Left ventricle myocardium inferior (tissue), 1 donor: Measurements from ENCODE around the gene DLG5. TPM values are rescaled to one million over a fixed set of nuclear protein-coding genes. Genes with fewer than 3 reads are reported as not detected.

Experiments used
- DNase-seq: peaks from one replicate; pipeline ENCODE4 v3.0.0-alpha.2; 2020
- H3K27ac ChIP-seq: fragments of 200-600 bp; replicated peaks from 2 replicates; pipeline ENCODE4 v1.8.0; 2021
- H3K27me3 ChIP-seq: fragments of 200-600 bp; 2 replicates; pipeline ENCODE4 v1.8.0; 2021; ENCODE audit warnings: low read depth
- H3K36me3 ChIP-seq: fragments of 200-600 bp; 2 replicates; pipeline ENCODE4 v1.8.0; 2021
- H3K4me1 ChIP-seq: fragments of 200-600 bp; 2 replicates; pipeline ENCODE4 v1.8.0; 2021
- H3K4me3 ChIP-seq: fragments of 200-600 bp; 2 replicates; pipeline ENCODE4 v1.8.0; 2021; ENCODE audit warnings: mild to moderate bottlenecking, moderate library complexity
- H3K9me3 ChIP-seq: fragments of 200-600 bp; replicated peaks from 2 replicates; pipeline ENCODE4 v1.8.0; 2021
- CTCF ChIP-seq: fragments of 200-600 bp; IDR thresholded peaks from 2 replicates; pipeline ENCODE4 v1.8.0; 2021; ENCODE audit warnings: antibody characterized with exemption, mild to moderate bottlenecking, borderline replicate concordance
- intact Hi-C: fragments of 100-400 bp; cut with micrococcal nuclease; formaldehyde crosslinking; loops from one replicate; pipeline ENCODE4 v1.11.0; 2022
- total RNA-seq: library from RNA; stranded (reverse); fragmentation: NEBNext Ultra II Directional; extraction: Animal tissue kit (Norgen Biotek cat#: 25700); gene quantifications from one replicate; pipeline ENCODE4 v1.2.1, GENCODE V29; 2021
- donor health status: DM: no; HTN: yes; CAD: no; lungs with severe emphysema.

Gene DLG5
- total RNA-seq, 1 donor from 2014 or later: 8.9 TPM

- Histone ChIP-seq H3K4me3 (no peak overlapping the region), H3K27me3 (no peaks in the 10 kb centered on the region), H3K9me3 (peaks cover 8% of the 10 kb centered on the region), H3K27ac (no peak overlapping the region), H3K4me1 (no peaks in the 10 kb centered on the region), H3K36me3 (peaks cover 62% of the 10 kb centered on the region)
- no peak for DNase-seq
- intact Hi-C loops: no loop called here
- TF ChIP-seq CTCF: no peak
Observed at GRCh38 chr10:77789861-77790260, 136.7 kb downstream of the DLG5 start.

- TF ChIP-seq CTCF: no peak
- H3K27ac ChIP-seq: no peak overlapping the region
- no peaks in the 10 kb centered on the region for H3K27me3 ChIP-seq
- no peak for DNase-seq
- H3K36me3 ChIP-seq: peaks cover 61% of the 10 kb centered on the region
- no peaks in the 10 kb centered on the region for H3K4me1 ChIP-seq
- intact Hi-C loops: no loop called here
- no peak overlapping the region for H3K4me3 ChIP-seq
- H3K9me3 ChIP-seq: peaks cover 8% of the 10 kb centered on the region
Observed at GRCh38 chr10:77789016-77789415, 137.5 kb downstream of the DLG5 start.

GRCh38 chr10:77788496-77789010 lies 138.0 kb downstream of the DLG5 start:
- H3K27ac ChIP-seq: no peak overlapping the region
- no peak overlapping the region for H3K4me3 ChIP-seq
- DNase-seq: no peak
- intact Hi-C loops: no loop called here
- no peaks in the 10 kb centered on the region for H3K27me3 ChIP-seq
- H3K36me3 ChIP-seq: peaks cover 58% of the 10 kb centered on the region
- H3K9me3 ChIP-seq: peaks cover 8% of the 10 kb centered on the region
- no peak for TF ChIP-seq CTCF
- H3K4me1 ChIP-seq: no peaks in the 10 kb centered on the region

- TF ChIP-seq CTCF: no peak
- Histone ChIP-seq H3K27me3 (no peaks in the 10 kb centered on the region), H3K36me3 (peaks cover 58% of the 10 kb centered on the region), H3K9me3 (peaks cover 8% of the 10 kb centered on the region), H3K27ac (no peak overlapping the region), H3K4me1 (no peaks in the 10 kb centered on the region), H3K4me3 (no peak overlapping the region)
- intact Hi-C loops: no loop called here
- no peak for DNase-seq
Observed at GRCh38 chr10:77787440-77787839, 139.1 kb downstream of the DLG5 start.

- Histone ChIP-seq H3K36me3 (peaks cover 45% of the 10 kb centered on the region), H3K4me3 (no peak overlapping the region), H3K27ac (no peak overlapping the region), H3K9me3 (peaks cover 8% of the 10 kb centered on the region), H3K27me3 (no peaks in the 10 kb centered on the region), H3K4me1 (no peaks in the 10 kb centered on the region)
- DNase-seq: no peak
- intact Hi-C loops: no loop called here
- TF ChIP-seq CTCF: no peak
Observed at GRCh38 chr10:77784856-77785255, 141.7 kb downstream of the DLG5 start.
